MM.1S (cell line): Measurements from ENCODE around the gene TRABD2B.
A peak's percentile ranks its signal among the peaks of the same experiment; 100 is the strongest.

Source experiments
- DNase-seq: peaks from one replicate; pipeline ENCODE4 v3.0.0-alpha.2; 2015
- H2AFZ ChIP-seq: fragments of 300-600 bp; sonication (generic); 2 replicates; pipeline ENCODE4 v1.6.0; 2016; ENCODE audit warnings: antibody characterized with exemption, low read length
- H3F3A ChIP-seq: fragments of 300-600 bp; sonication (generic); 2 replicates; pipeline ENCODE4 v1.6.1; 2016; ENCODE audit warnings: mild to moderate bottlenecking, antibody characterized with exemption, low read length, moderate library complexity, mixed read lengths; ENCODE audit not compliant: insufficient read depth
- H3K27ac ChIP-seq: fragments of 300-600 bp; sonication (generic); 2 replicates; pipeline ENCODE4 v1.5.1; 2016; ENCODE audit warnings: mild to moderate bottlenecking, low read length
- H3K27me3 ChIP-seq: fragments of 300-600 bp; sonication (generic); replicated peaks from 2 replicates; pipeline ENCODE4 v1.6.0; 2016; ENCODE audit warnings: low read length; ENCODE audit not compliant: insufficient read depth
- H3K36me3 ChIP-seq: fragments of 300-600 bp; sonication (generic); replicated peaks from 2 replicates; pipeline ENCODE4 v1.6.1; 2016; ENCODE audit warnings: mild to moderate bottlenecking, low read length, mixed read lengths; ENCODE audit not compliant: insufficient read depth
- H3K4me1 ChIP-seq: fragments of 300-600 bp; sonication (generic); 2 replicates; pipeline ENCODE4 v1.6.1; 2016; ENCODE audit warnings: low read length, mixed read lengths
- H3K4me2 ChIP-seq: fragments of 300-600 bp; sonication (generic); 2 replicates; pipeline ENCODE4 v1.6.0; 2016; ENCODE audit warnings: low read depth, low read length
- H3K4me3 ChIP-seq: fragments of 300-600 bp; sonication (generic); 2 replicates; pipeline ENCODE4 v1.5.1; 2016; ENCODE audit warnings: low read length, mixed read lengths
- H3K79me2 ChIP-seq: fragments of 300-600 bp; sonication (generic); 2 replicates; pipeline ENCODE4 v1.6.1; 2016; ENCODE audit warnings: mixed run types, low read length, mixed read lengths
- H3K9ac ChIP-seq: fragments of 300-600 bp; sonication (generic); 2 replicates; pipeline ENCODE4 v1.6.1; 2016; ENCODE audit warnings: low read length, mixed read lengths
- H3K9me2 ChIP-seq: fragments of 300-600 bp; sonication (generic); replicated peaks from 2 replicates; pipeline ENCODE4 v1.6.1; 2016; ENCODE audit warnings: mild to moderate bottlenecking, low read length, mixed read lengths; ENCODE audit not compliant: insufficient read depth
- H3K9me3 ChIP-seq: fragments of 300-600 bp; sonication (generic); replicated peaks from 2 replicates; pipeline ENCODE4 v1.6.1; 2016; ENCODE audit warnings: mild to moderate bottlenecking, low read length, mixed read lengths; ENCODE audit not compliant: insufficient read depth
- H4K20me1 ChIP-seq: fragments of 300-600 bp; sonication (generic); 2 replicates; pipeline ENCODE4 v1.6.1; 2016; ENCODE audit warnings: mild to moderate bottlenecking, low read length, moderate library complexity, mixed read lengths; ENCODE audit not compliant: insufficient read depth
- EZH2 ChIP-seq: fragments of 300-600 bp; sonication (generic); optimal IDR thresholded peaks from 2 replicates; pipeline ENCODE3; 2017; ENCODE audit warnings: low read depth, mild to moderate bottlenecking, antibody characterized with exemption, low read length, mixed read lengths
- EZH2phosphoT487 ChIP-seq: fragments of 300-600 bp; sonication (generic); IDR thresholded peaks from 2 replicates; pipeline ENCODE4 v1.6.1; 2018; ENCODE audit warnings: antibody characterized with exemption, low read length
- TF ChIP-seq, protein P1 (sequence below): fragments of 300-600 bp; sonication (generic); IDR thresholded peaks from 2 replicates; pipeline ENCODE4 v1.5.1; 2016; ENCODE audit warnings: antibody characterized with exemption, low read length, mixed read lengths

TRABD2B gene

DNA sequence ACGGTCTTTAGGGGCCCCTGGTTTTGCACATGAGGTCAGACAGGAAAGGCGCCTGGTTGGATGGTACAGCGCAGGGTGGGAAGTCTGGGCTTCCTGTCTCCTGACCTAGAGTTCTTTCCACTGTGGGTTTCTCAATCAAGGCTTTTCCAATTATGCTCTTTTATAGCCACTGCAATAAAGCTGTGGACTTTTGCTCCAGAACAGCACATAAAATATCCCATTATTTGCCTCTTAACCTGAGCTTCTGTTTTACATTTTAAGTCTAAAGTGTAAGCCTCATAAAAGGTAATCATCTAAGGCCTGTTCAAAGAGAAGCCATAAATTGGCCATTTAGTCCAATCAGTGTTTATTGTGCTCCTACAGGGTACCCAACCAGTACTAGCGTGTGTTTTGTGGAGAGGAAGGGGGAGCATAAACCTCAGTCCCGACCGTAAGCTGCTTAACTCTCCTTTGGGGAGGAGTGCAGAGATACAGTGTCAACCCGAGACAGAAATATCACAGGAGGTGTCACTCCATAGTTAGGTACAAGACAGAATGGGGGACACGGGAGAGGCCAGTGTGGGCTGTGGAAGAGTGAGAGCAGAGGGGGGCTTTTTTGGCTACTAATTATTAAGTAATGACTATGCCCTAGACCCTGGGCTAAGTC lies 270.0 kb downstream of the TRABD2B start:
- TF ChIP-seq EZH2 (no peak), EZH2phosphoT487 (no peak)
- TF ChIP-seq, protein P1, sequence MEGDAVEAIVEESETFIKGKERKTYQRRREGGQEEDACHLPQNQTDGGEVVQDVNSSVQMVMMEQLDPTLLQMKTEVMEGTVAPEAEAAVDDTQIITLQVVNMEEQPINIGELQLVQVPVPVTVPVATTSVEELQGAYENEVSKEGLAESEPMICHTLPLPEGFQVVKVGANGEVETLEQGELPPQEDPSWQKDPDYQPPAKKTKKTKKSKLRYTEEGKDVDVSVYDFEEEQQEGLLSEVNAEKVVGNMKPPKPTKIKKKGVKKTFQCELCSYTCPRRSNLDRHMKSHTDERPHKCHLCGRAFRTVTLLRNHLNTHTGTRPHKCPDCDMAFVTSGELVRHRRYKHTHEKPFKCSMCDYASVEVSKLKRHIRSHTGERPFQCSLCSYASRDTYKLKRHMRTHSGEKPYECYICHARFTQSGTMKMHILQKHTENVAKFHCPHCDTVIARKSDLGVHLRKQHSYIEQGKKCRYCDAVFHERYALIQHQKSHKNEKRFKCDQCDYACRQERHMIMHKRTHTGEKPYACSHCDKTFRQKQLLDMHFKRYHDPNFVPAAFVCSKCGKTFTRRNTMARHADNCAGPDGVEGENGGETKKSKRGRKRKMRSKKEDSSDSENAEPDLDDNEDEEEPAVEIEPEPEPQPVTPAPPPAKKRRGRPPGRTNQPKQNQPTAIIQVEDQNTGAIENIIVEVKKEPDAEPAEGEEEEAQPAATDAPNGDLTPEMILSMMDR, result no peak
- Histone ChIP-seq H3K36me3 (no peaks in the 10 kb centered on the region), H2AFZ (no peak overlapping the region), H3K4me3 (no peak overlapping the region), H3K9me3 (no peaks in the 10 kb centered on the region), H3K4me1 (no peaks in the 10 kb centered on the region), H3K79me2 (no peaks in the 10 kb centered on the region), H3K27ac (no peak overlapping the region), H3K9ac (no peak overlapping the region), H4K20me1 (no peaks in the 10 kb centered on the region), H3K9me2 (no peaks in the 10 kb centered on the region), H3K4me2 (no peak overlapping the region), H3K27me3 (peaks cover 13% of the 10 kb centered on the region; the same call in 1 of the 2 replicates), H3F3A (no peaks in the 10 kb centered on the region)
- DNase-seq, result no peak

DNA sequence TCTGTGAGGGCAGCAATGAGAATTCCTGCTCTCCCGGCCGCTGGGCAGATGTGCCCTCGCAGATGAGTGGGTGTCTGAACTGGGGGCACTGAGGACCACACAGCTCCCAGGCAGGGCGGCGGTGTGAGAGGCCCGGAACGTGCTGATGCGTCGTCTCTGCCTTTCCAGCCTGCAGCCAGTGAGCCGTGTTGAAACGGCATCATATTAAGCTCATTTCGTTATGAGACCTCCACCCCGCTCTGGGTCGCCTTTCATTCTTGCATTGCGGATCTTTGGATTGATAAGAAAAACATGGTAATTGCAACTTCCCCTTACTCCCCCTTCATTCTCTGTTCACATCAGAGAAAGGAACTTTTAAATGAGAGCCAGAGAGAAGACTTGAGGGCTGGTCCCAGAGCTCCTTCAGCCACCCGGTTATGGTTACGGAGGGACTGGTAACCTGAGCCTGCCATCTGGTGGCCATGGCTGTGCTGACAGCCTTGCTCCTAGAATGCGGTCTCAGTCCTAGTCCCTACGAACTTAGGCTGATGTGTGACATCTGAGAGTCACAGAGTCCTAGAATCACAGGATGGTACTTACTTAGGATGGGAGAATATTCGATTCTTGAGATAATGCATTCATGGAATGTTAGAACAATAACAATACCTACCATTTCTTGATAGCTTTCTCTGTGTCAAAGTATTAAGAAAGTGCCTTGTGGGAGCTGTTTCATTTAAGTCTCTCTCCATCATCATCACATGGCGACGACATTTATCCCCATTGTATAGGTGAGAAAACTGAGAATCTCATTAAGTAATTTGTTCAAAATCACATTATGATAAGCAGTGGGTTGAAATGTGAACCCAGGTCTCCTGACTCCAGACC lies 271.0 kb downstream of the TRABD2B start:
- Histone ChIP-seq H3K27ac (no peak overlapping the region), H3K27me3 (peaks cover 13% of the 10 kb centered on the region; the same call in 1 of the 2 replicates), H3K4me3 (no peak overlapping the region), H3K4me2 (peak overlapping the region; percentile 23; the same call in 1 of the 2 replicates), H3K36me3 (no peaks in the 10 kb centered on the region), H3K79me2 (no peaks in the 10 kb centered on the region), H4K20me1 (no peaks in the 10 kb centered on the region), H3K9me2 (no peaks in the 10 kb centered on the region), H2AFZ (no peak overlapping the region), H3K4me1 (no peaks in the 10 kb centered on the region), H3K9ac (no peak overlapping the region), H3K9me3 (no peaks in the 10 kb centered on the region), H3F3A (no peaks in the 10 kb centered on the region)
- peak; percentile 72 for DNase-seq
- TF ChIP-seq EZH2phosphoT487, result no peak
- TF ChIP-seq EZH2, result no peak
- TF ChIP-seq, protein P1, result peak; percentile 93

DNA sequence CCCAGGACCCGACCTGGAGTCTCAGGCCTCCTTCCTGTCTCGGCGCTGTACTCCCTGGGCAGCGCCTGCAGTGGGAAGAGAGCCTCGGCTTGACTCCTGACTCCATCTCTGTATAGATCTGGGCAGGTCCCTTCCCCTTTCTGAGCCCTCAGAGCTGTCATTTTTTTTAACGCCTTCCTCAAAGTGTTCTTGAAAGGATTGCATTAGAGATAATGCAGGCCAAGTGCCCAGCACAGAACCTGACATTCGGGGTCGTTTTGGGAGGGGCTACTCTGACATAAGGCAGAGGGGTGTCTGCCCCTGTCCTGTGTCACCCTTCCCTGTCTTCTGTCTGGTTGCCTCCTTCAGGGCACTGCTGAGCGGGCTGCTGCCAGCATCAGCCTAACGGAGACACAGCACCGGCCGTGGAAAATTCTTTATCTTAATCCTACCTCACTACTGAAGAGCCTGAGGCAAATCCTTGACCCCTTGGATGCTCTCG lies 271.6 kb downstream of the TRABD2B start:
- Histone ChIP-seq H3K4me1 (no peaks in the 10 kb centered on the region), H3K9ac (no peak overlapping the region), H3K9me3 (no peaks in the 10 kb centered on the region), H3K27me3 (peaks cover 13% of the 10 kb centered on the region; the same call in 1 of the 2 replicates), H3K9me2 (no peaks in the 10 kb centered on the region), H3K4me3 (no peak overlapping the region), H3F3A (no peaks in the 10 kb centered on the region), H2AFZ (no peak overlapping the region), H3K79me2 (no peaks in the 10 kb centered on the region), H3K36me3 (no peaks in the 10 kb centered on the region), H3K27ac (no peak overlapping the region), H4K20me1 (no peaks in the 10 kb centered on the region), H3K4me2 (peak overlapping the region; percentile 23; the same call in 1 of the 2 replicates)
- TF ChIP-seq, protein P1, result no peak
- TF ChIP-seq EZH2phosphoT487 (no peak), EZH2 (no peak)
- no peak for DNase-seq
